IMR-90 (cell line): ENCODE data around the gene PLCB2. TPM values are rescaled to one million over a fixed set of nuclear protein-coding genes. Genes with fewer than 3 reads are reported as not detected.

Source experiments
- ATAC-seq: fragments of 200-7000 bp; cut with Tn5 transposase; 2 replicates; pipeline ENCODE4 v1.9.1; 2020; ENCODE audit warnings: low read depth, mild to moderate bottlenecking, moderate library complexity
- BruUV-seq: library from RNA; stranded (reverse); fragments of 400-500 nt; replicated peaks from 2 replicates; lab custom pipeline; 2021; lab: Mats Ljungman, UMichigan
- CTCF ChIA-PET: fragments of 300-600 bp; formaldehyde crosslinking; extraction: SDS; loops from one replicate; lab custom pipeline; 2021; ENCODE audit warnings: antibody characterized with exemption; lab: Yijun Ruan, JAX
- POLR2A ChIA-PET: fragments of 300-600 bp; sonication (Branson Sonifier 250); formaldehyde crosslinking; loops from one replicate; lab custom pipeline; 2022; ENCODE audit warnings: antibody characterized with exemption; ENCODE audit not compliant: unreplicated experiment; lab: Charles Lee
- DNase-seq: peaks from one replicate; pipeline ENCODE4 v3.0.0; 2013
- H2AFZ ChIP-seq: replicated peaks from 2 replicates; pipeline ENCODE3; 2013; ENCODE audit warnings: low read length, mild to moderate bottlenecking; ENCODE audit not compliant: poor library complexity
- H2AK5ac ChIP-seq: 2 replicates; pipeline ENCODE4 v1.6.1; 2013; ENCODE audit warnings: low read depth, low read length, inconsistent platforms
- H2AK9ac ChIP-seq: replicated peaks from 2 replicates; pipeline ENCODE3; 2013; ENCODE audit warnings: mild to moderate bottlenecking, low read depth, low read length, moderate library complexity; ENCODE audit not compliant: poor library complexity
- H2BK120ac ChIP-seq: 2 replicates; pipeline ENCODE4 v1.6.1; 2013; ENCODE audit warnings: low read depth, low read length, inconsistent platforms
- H2BK15ac ChIP-seq: 3 replicates; pipeline ENCODE4 v1.6.1; 2013; ENCODE audit warnings: low read depth, low read length, inconsistent platforms
- H2BK20ac ChIP-seq: 2 replicates; pipeline ENCODE4 v1.6.1; 2013; ENCODE audit warnings: low read depth, mild to moderate bottlenecking, inconsistent platforms, low read length, moderate library complexity
- H2BK5ac ChIP-seq: 2 replicates; pipeline ENCODE4 v1.6.1; 2013; ENCODE audit warnings: mild to moderate bottlenecking, low read depth, low read length, inconsistent platforms; ENCODE audit not compliant: poor library complexity, severe bottlenecking
- H3K14ac ChIP-seq: replicated peaks from 2 replicates; pipeline ENCODE4 v1.6.1; 2013; ENCODE audit warnings: low read depth, low read length, inconsistent platforms
- H3K18ac ChIP-seq: 2 replicates; pipeline ENCODE4 v1.6.1; 2013; ENCODE audit warnings: low read depth, low read length, control low read depth
- H3K23ac ChIP-seq: 2 replicates; pipeline ENCODE4 v1.6.1; 2013; ENCODE audit warnings: low read depth, low read length, inconsistent platforms
- H3K27ac ChIP-seq: 2 replicates; pipeline ENCODE4 v1.5.1; 2013; ENCODE audit warnings: mild to moderate bottlenecking, control low read depth, low read length; ENCODE audit not compliant: insufficient read depth
- H3K27me3 ChIP-seq: 2 replicates; pipeline ENCODE4 v1.6.1; 2013; ENCODE audit warnings: low read length; ENCODE audit not compliant: control insufficient read depth, insufficient read depth
- H3K36me3 ChIP-seq: 2 replicates; pipeline ENCODE4 v1.6.1; 2013; ENCODE audit warnings: low read length, mixed read lengths; ENCODE audit not compliant: control insufficient read depth, insufficient read depth
- H3K4ac ChIP-seq: 2 replicates; pipeline ENCODE4 v1.6.1; 2013; ENCODE audit warnings: low read depth, low read length, inconsistent platforms
- H3K4me1 ChIP-seq: 2 replicates; pipeline ENCODE4 v1.6.1; 2013; ENCODE audit warnings: low read length, mixed read lengths; ENCODE audit not compliant: control insufficient read depth, insufficient read depth
- H3K4me2 ChIP-seq: 2 replicates; pipeline ENCODE4 v1.6.1; 2013; ENCODE audit warnings: low read depth, mild to moderate bottlenecking, control low read depth, low read length, moderate library complexity
- H3K4me3 ChIP-seq: 2 replicates; pipeline ENCODE4 v1.5.1; 2013; ENCODE audit warnings: low read depth, mild to moderate bottlenecking, control low read depth, low read length, moderate library complexity; ENCODE audit not compliant: insufficient read depth
- H3K56ac ChIP-seq: 2 replicates; pipeline ENCODE4 v1.6.1; 2013; ENCODE audit warnings: low read length, inconsistent platforms; ENCODE audit not compliant: insufficient read depth; ENCODE audit errors: extremely low read depth
- H3K79me1 ChIP-seq, 2 experiments: 2 replicates each; pipeline ENCODE4 v1.6.1; 2013; ENCODE audit warnings: low read length in 2 of 2, inconsistent platforms in 1 of 2, low read depth in 1 of 2
- H3K9ac ChIP-seq: 2 replicates; pipeline ENCODE4 v1.6.1; 2013; ENCODE audit warnings: low read depth, low read length, control low read depth
- H3K9me1 ChIP-seq: 2 replicates; pipeline ENCODE4 v1.6.1; 2013; ENCODE audit warnings: low read length, inconsistent platforms; ENCODE audit not compliant: insufficient read depth
- H3K9me3 ChIP-seq: 2 replicates; pipeline ENCODE4 v1.6.1; 2013; ENCODE audit warnings: low read length; ENCODE audit not compliant: control insufficient read depth, insufficient read depth
- H4K20me1 ChIP-seq: 2 replicates; pipeline ENCODE4 v1.6.1; 2013; ENCODE audit warnings: low read length, inconsistent platforms; ENCODE audit not compliant: insufficient read depth
- H4K5ac ChIP-seq: 2 replicates; pipeline ENCODE4 v1.6.1; 2013; ENCODE audit warnings: mild to moderate bottlenecking, low read depth, low read length, control low read depth
- H4K8ac ChIP-seq, 2 experiments: 2 replicates each; pipeline ENCODE4 v1.6.1; 2013; ENCODE audit warnings: low read depth in 2 of 2, low read length in 2 of 2, control low read depth in 1 of 2, inconsistent platforms in 1 of 2
- H4K91ac ChIP-seq: 2 replicates; pipeline ENCODE4 v1.6.1; 2013; ENCODE audit warnings: low read depth, low read length, inconsistent platforms; ENCODE audit not compliant: insufficient read depth
- BHLHE40 ChIP-seq: fragments of 150-350 bp; IDR thresholded peaks from 2 replicates; pipeline ENCODE4 v1.6.1; 2016; ENCODE audit warnings: mild to moderate bottlenecking, low read depth, low read length
- CHD1 ChIP-seq: IDR thresholded peaks from 2 replicates; pipeline ENCODE4 v1.6.1; 2012; ENCODE audit warnings: low read depth, low read length, improper control_type of control experiment
- MXI1 ChIP-seq: IDR thresholded peaks from 2 replicates; pipeline ENCODE4 v1.6.1; 2012; ENCODE audit warnings: low read depth, mild to moderate bottlenecking, low read length, moderate library complexity, borderline replicate concordance
- WGBS, 2 experiments: methylation state at CpG; one replicate each; pipeline versions ENCODE4 v1.1.5 to v1.1.7; 2013; ENCODE audit warnings: missing lambda C conversion rate in 2 of 2; ENCODE audit not compliant: insufficient read length in 1 of 2; ENCODE audit errors: extremely low coverage in 2 of 2; 5-methylcytosine and 5-hydroxymethylcytosine counted together
- dilution Hi-C: fragments of 300-500 bp; cut with HindIII; formaldehyde crosslinking; loops from one replicate; pipeline ENCODE4 v1.14.3; 2018; ENCODE audit warnings: low sequenced_read_pairs; ENCODE audit not compliant: unreplicated experiment
- in situ Hi-C: fragments of 300-500 bp; cut with MboI; formaldehyde crosslinking; loops from 3 replicates; pipeline ENCODE4 v1.14.3; 2019; ENCODE audit warnings: low sequenced_read_pairs, inconsistent platforms, mixed read lengths
- intact Hi-C: fragments of 100-400 bp; cut with micrococcal nuclease; formaldehyde crosslinking; loops from 2 replicates; pipeline ENCODE4 v1.10.0; 2022
- polyA plus RNA-seq, 3 experiments: library from polyadenylated mRNA; depleted of rRNA; stranded (reverse); fragments of >200 nt; gene quantifications; 2 replicates each; pipeline ENCODE4 v1.2.3, GENCODE V29; 2012; ENCODE audit warnings: low replicate concordance in 1 of 3
- total RNA-seq: library from RNA; depleted of rRNA; stranded (reverse); fragments of >200 nt; gene quantifications from 2 replicates; pipeline ENCODE4 v1.2.3, GENCODE V29; 2012
- TF ChIP-seq, protein P1 (sequence below): fragments of 150-350 bp; IDR thresholded peaks from 2 replicates; pipeline ENCODE4 v1.6.1; 2017; ENCODE audit warnings: mild to moderate bottlenecking, antibody characterized with exemption, low read length, low read depth

PLCB2 gene
- total and polyA plus RNA-seq, 2 of the 4 experiments (the other 2 are of a cell fraction): 0.18 to 1.4 TPM

DNA sequence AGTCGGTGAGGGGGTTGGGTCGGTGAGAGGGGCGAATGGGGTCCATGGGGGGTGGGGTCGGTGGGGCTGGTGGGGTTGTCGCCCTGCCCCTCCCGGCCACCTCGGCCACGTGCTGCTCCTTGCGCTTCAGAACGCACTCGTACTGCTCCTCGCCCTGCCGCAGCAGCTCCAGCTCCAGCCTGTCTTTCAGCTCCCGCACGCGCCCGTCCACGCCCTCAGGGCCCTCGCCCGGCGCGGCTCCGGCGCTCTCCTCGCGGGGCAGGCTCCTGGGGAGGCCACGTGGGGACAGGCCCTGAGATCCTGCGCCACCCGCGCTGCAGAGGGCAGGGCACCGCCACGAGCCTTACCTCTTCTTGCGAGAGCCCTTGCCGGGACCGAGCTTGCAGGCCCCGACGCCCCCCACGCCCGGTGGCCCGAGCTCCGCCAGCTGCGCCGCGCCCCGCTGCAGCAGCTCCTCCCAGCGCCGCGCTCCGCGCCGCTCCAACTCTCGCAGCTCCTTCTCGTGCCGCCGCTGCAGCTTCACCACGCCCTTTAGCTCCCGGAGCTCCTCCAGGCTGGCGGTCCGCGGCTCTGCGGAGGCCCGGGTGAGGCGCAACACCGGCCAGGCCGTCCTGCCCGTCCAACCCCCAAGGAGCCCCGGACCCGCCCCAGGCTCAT, 16.7 kb downstream of the PLCB2 start:
- dilution Hi-C loops: no loop called here
- peaks cover 69% of the 10 kb centered on the region for H3K27me3 ChIP-seq
- TF ChIP-seq CHD1 (no peak), MXI1 (peak; percentile 66; the same call in 1 of the 2 replicates), BHLHE40 (peak; percentile 14; the same call in 1 of the 2 replicates)
- TF ChIP-seq, protein P1, sequence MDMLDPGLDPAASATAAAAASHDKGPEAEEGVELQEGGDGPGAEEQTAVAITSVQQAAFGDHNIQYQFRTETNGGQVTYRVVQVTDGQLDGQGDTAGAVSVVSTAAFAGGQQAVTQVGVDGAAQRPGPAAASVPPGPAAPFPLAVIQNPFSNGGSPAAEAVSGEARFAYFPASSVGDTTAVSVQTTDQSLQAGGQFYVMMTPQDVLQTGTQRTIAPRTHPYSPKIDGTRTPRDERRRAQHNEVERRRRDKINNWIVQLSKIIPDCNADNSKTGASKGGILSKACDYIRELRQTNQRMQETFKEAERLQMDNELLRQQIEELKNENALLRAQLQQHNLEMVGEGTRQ: peak; percentile 51; the same call in 1 of the 2 replicates
- 0 out of 4 replicates have a peak overlapping the region, but pooled peaks of 1 of the 2 experiments have one; percentile 28 for H4K8ac ChIP-seq
- H3K4me3 ChIP-seq: peak overlapping the region; percentile 27
- CTCF ChIA-PET: interaction anchor here (0.9 to 2.6 kb wide), 5 partner anchors 11 to 74 kb away, joined by 3 to 13 read pairs (median 4); no protein-coding TSS in a partner anchor
- no peak overlapping the region for H2AK5ac ChIP-seq
- H3K9me3 ChIP-seq: no peaks in the 10 kb centered on the region
- in situ Hi-C loops: no loop called here
- peaks cover 3% of the 10 kb centered on the region for H3K4me1 ChIP-seq
- H4K20me1 ChIP-seq: no peaks in the 10 kb centered on the region
- H3K14ac ChIP-seq: no peak overlapping the region
- H3K18ac ChIP-seq: no peak overlapping the region
- no peaks in the 10 kb centered on the region for H3K36me3 ChIP-seq
- H4K91ac ChIP-seq: no peak overlapping the region
- ATAC-seq: peak; percentile 92
- no peak overlapping the region for H3K9ac ChIP-seq
- H3K79me1 ChIP-seq: no peaks in the 10 kb centered on the region
- no peak overlapping the region for H4K5ac ChIP-seq
- H3K56ac ChIP-seq: no peak overlapping the region
- peak overlapping the region; percentile 32 for H2AK9ac ChIP-seq
- DNase-seq: peak; percentile 49
- H2AFZ ChIP-seq: peak overlapping the region; percentile 93
- POLR2A ChIA-PET: interaction anchor here (1.2 kb wide), 1 partner anchor 10 kb away, joined by 7 read pairs; no protein-coding TSS in a partner anchor
- intact Hi-C loops: no loop called here
- no peak overlapping the region for H2BK15ac ChIP-seq
- H2BK20ac ChIP-seq: no peak overlapping the region
- no peak overlapping the region for H2BK120ac ChIP-seq
- H3K27ac ChIP-seq: no peak overlapping the region
- H3K23ac ChIP-seq: no peak overlapping the region
- 2% methylated on average over 48 of the region's 68 CpGs; no CpG with 5 or more reads in 1 of the 2 experiments for WGBS, 2 experiments
- peak overlapping the region; percentile 43 for H3K4me2 ChIP-seq
- BruUV-seq: no TSS peak
- no peak overlapping the region for H2BK5ac ChIP-seq
- no peaks in the 10 kb centered on the region for H3K9me1 ChIP-seq
- no peak overlapping the region for H3K4ac ChIP-seq
